Measurements from ENCODE around the gene ARNT2.

ARNT2 gene

DNA sequence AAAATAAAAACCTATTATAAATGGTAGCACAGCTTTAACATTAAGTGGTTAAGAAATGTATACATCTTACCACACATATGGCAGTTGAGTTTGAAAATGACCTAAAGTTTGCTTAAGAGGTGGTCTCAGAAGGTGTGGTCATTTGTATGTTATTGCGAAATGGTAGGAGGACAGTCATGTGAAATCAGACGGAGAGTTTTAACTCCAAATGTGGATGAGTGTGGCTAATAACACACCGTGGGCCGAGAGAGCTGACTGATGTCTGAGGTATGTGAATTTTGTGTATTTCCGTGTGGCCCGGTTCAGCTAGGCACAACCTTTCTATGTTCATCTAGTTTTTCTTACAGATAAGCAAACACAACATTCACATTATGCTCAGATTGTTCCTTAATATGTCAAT, 71.9 kb downstream of the ARNT2 start:
- H4K20me1 ChIP-seq (ENCODE audit: insufficient read depth, low read length): no peaks in the 10 kb centered on the region
- H3K27ac ChIP-seq (ENCODE audit: low read length): no peak overlapping the region
- no peaks in the 10 kb centered on the region for H3K9me2 ChIP-seq (replicated peaks; ENCODE audit: insufficient read depth, low read length)
- no peaks in the 10 kb centered on the region for H3K27me3 ChIP-seq (replicated peaks; ENCODE audit: insufficient read depth, low read length)
- DNase-seq: no peak
- no peaks in the 10 kb centered on the region for H3F3A ChIP-seq (ENCODE audit: insufficient read depth, low read length)
- no peaks in the 10 kb centered on the region for H3K36me3 ChIP-seq (replicated peaks; ENCODE audit: insufficient read depth, low read length)
- H2AFZ ChIP-seq (ENCODE audit: low read length): no peak overlapping the region
- H3K4me3 ChIP-seq (ENCODE audit: low read length): no peak overlapping the region
- no peak overlapping the region for H3K9ac ChIP-seq (ENCODE audit: low read length)
- no peaks in the 10 kb centered on the region for H3K79me2 ChIP-seq (ENCODE audit: low read length)
- no peaks in the 10 kb centered on the region for H3K4me1 ChIP-seq (ENCODE audit: low read length)
- no peaks in the 10 kb centered on the region for H3K9me3 ChIP-seq (replicated peaks; ENCODE audit: insufficient read depth, low read length)
- no peak overlapping the region for H3K4me2 ChIP-seq (ENCODE audit: low read depth, low read length)
- TF ChIP-seq EZH2 (optimal IDR thresholded peaks at IDR 0.05; ENCODE audit: low read depth, low read length) (no peak), EZH2phosphoT487 (IDR thresholded peaks at IDR 0.05; ENCODE audit: low read length) (no peak)
- TF ChIP-seq, protein P1, sequence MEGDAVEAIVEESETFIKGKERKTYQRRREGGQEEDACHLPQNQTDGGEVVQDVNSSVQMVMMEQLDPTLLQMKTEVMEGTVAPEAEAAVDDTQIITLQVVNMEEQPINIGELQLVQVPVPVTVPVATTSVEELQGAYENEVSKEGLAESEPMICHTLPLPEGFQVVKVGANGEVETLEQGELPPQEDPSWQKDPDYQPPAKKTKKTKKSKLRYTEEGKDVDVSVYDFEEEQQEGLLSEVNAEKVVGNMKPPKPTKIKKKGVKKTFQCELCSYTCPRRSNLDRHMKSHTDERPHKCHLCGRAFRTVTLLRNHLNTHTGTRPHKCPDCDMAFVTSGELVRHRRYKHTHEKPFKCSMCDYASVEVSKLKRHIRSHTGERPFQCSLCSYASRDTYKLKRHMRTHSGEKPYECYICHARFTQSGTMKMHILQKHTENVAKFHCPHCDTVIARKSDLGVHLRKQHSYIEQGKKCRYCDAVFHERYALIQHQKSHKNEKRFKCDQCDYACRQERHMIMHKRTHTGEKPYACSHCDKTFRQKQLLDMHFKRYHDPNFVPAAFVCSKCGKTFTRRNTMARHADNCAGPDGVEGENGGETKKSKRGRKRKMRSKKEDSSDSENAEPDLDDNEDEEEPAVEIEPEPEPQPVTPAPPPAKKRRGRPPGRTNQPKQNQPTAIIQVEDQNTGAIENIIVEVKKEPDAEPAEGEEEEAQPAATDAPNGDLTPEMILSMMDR (IDR thresholded peaks at IDR 0.05; ENCODE audit: low read length): no peak

DNA sequence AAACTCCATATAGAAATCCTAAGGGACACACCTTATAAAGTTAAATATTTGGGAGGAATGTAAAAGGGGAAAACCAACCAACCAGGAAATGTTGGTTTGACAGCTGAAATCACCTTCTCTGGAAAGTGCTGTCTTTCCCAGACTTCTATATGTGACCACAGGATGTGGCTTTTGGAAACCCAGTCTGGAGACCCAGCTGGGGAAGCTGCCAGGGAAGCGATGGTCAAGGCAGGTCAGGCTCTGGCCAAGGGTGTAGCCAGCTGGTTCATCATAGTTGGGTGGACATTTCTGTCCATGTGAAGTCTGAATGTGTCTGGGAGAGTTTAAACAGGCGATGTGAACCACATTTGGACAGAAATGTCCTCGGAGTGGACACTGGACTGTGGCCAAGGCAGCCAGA, 73.9 kb downstream of the ARNT2 start:
- no peak overlapping the region for H3K9ac ChIP-seq (ENCODE audit: low read length)
- H3K4me1 ChIP-seq (ENCODE audit: low read length): no peaks in the 10 kb centered on the region
- TF ChIP-seq, protein P1 (IDR thresholded peaks at IDR 0.05; ENCODE audit: low read length): no peak
- TF ChIP-seq EZH2phosphoT487 (IDR thresholded peaks at IDR 0.05; ENCODE audit: low read length): no peak

DNA sequence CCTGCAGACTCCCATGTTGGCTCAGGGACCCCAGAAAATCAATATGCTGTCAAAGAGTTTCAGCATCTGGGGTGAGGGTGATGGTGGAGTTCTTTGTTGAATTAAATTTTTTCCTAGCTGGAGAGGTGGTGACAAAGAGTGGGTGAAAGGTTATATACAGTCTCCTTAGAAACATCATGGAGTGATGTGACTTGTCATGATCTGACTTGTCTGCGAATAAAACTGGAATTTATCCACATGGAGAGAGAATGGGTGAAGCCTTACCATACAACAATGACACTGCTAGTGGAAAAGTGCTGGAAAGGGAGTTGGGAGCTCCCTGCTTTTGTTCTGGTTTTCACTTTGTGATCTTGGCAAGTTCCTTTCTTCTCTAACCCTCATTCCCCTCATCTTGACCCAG, 75.0 kb downstream of the ARNT2 start:
- no peak overlapping the region for H3K4me2 ChIP-seq (ENCODE audit: low read depth, low read length)
- H3K36me3 ChIP-seq (replicated peaks; ENCODE audit: insufficient read depth, low read length): no peaks in the 10 kb centered on the region
- no peaks in the 10 kb centered on the region for H3F3A ChIP-seq (ENCODE audit: insufficient read depth, low read length)
- no peak overlapping the region for H3K4me3 ChIP-seq (ENCODE audit: low read length)
- no peak overlapping the region for H2AFZ ChIP-seq (ENCODE audit: low read length)
- H3K79me2 ChIP-seq (ENCODE audit: low read length): no peaks in the 10 kb centered on the region
- H3K4me1 ChIP-seq (ENCODE audit: low read length): no peaks in the 10 kb centered on the region
- no peak overlapping the region for H3K27ac ChIP-seq (ENCODE audit: low read length)
- H3K9ac ChIP-seq (ENCODE audit: low read length): no peak overlapping the region
- no peak for DNase-seq
- H3K9me3 ChIP-seq (replicated peaks; ENCODE audit: insufficient read depth, low read length): no peaks in the 10 kb centered on the region
- no peaks in the 10 kb centered on the region for H3K27me3 ChIP-seq (replicated peaks; ENCODE audit: insufficient read depth, low read length)
- TF ChIP-seq EZH2phosphoT487 (IDR thresholded peaks at IDR 0.05; ENCODE audit: low read length): no peak
- TF ChIP-seq, protein P1 (IDR thresholded peaks at IDR 0.05; ENCODE audit: low read length): no peak
- no peak for TF ChIP-seq EZH2 (optimal IDR thresholded peaks at IDR 0.05; ENCODE audit: low read depth, low read length)
- no peaks in the 10 kb centered on the region for H4K20me1 ChIP-seq (ENCODE audit: insufficient read depth, low read length)
- H3K9me2 ChIP-seq (replicated peaks; ENCODE audit: insufficient read depth, low read length): no peaks in the 10 kb centered on the region

More for the DNA sequence above, 73.9 kb downstream of the ARNT2 start:
- Histone ChIP-seq H3K9me3 (replicated peaks; ENCODE audit: insufficient read depth, low read length) (no peaks in the 10 kb centered on the region), H3F3A (ENCODE audit: insufficient read depth, low read length) (no peaks in the 10 kb centered on the region), H3K27me3 (replicated peaks; ENCODE audit: insufficient read depth, low read length) (no peaks in the 10 kb centered on the region), H3K9me2 (replicated peaks; ENCODE audit: insufficient read depth, low read length) (no peaks in the 10 kb centered on the region), H3K27ac (ENCODE audit: low read length) (no peak overlapping the region), H4K20me1 (ENCODE audit: insufficient read depth, low read length) (no peaks in the 10 kb centered on the region), H3K36me3 (replicated peaks; ENCODE audit: insufficient read depth, low read length) (no peaks in the 10 kb centered on the region), H2AFZ (ENCODE audit: low read length) (no peak overlapping the region), H3K4me3 (ENCODE audit: low read length) (no peak overlapping the region), H3K4me2 (ENCODE audit: low read depth, low read length) (no peak overlapping the region), H3K79me2 (ENCODE audit: low read length) (no peaks in the 10 kb centered on the region)
- DNase-seq: no peak
